ENCODE results near the gene MORC3.
"Not testable (repeated sequence)": the region's sequence is repeated elsewhere in the genome, so short reads cannot be mapped to it uniquely, and the experiment has no call there.

Gene MORC3

DNA sequence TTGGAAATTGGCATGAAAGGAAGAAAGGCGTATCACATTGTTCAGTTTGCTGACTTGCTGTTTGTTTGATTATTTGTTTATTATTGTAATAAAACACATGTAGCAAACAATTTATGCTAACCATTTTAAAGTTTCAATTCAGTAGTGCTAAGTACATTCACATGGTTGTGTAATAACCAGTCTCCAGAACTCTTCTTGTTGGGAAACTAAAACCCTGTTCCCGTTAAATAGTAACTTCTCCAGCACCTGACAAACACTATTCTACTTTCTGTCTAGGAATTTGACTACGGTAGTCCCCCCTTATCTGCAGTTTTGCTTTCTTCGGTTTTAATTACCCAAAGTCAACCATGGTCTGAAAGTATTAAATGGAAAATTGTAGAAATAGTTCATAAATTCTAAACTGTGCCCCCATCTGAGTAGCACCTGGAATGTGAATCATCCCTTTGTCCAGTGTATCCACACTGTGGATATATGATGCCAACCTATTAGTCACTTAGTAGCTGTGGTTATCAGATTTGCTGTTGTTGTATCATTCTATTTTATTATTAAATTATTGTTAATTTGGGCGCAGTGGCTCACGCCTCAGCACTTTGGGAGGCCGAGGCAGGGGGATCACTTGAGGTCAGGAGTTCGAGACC, 5.5 kb downstream of the MORC3 start:
- no peak for DNase-seq

DNA sequence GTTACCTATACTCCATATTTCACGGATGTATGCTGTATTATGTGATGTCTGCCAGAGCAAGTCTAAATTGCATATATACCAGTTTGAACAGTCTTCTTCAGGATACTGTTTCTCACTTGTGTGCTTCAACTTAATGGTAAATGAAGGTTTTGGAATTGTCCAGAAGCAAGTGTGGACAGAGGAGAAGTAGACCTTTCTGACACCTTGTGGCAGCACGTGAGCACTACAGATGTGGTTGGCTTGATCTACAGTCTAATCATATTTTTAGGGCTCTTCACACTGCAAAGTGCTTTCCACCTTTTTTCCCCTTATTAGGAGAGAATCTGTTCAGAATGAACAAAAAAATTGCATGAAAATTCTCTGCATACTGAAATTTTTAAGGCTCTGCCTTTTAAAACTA, 10.9 kb downstream of the MORC3 start:
- no peak for DNase-seq

DNA sequence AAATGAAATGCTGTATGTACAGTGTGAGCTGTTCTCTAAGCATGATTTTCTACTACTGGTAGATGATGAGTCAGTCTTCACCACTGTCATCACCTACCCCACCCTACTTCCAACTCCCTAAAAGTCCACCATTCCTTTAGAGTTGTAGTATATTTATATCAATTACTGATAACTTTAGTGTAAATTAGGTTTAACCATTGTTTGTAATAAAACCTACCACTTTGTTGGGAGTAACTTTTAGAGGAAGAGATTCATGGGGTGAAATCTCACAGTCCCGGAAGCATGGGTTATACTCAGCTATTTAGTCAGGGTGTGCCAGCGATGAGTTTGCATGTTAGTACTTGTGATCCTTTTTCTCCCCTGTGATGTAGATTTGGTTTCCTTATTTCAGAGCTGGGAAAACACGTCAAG, 17.1 kb downstream of the MORC3 start:
- no peak for DNase-seq

DNA sequence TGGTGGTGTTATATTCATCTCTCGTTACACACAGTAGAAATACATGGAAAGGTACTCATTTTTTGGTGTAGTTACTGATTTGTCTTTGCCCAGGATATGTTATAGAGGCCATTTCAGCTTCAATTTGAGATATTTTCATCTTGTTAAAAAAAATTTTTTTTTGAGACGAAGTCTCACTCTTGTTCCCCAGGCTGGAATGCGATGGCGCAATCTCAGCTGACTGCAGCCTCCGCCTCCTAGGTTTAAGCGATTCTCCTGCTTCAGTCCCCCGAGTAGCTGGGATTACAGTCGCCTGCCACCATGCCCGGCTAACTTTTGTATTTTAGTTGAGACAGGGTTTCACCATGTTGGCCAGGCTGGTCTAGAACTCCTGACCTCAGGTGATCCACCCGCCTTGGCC, 19.0 kb downstream of the MORC3 start:
- no peak for DNase-seq

DNA sequence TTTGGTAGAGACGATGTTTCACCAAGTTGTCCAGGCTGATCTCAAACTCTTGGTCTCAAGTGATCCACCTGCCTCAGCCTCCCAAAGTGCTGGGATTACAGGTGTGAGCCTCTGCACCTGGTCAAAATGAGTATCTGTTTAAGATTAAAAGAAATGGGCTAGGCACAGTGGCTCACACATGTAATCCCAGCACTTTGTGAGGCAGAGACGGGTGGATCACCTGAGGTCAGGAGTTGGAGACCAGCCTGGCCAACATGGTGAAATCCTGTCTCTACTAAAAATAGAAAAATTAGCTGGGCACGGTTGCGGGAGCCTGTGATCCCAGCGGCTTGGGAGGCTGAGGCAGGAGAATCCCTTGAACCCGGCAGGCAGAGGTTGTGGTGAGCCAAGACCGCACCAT, 22.6 kb downstream of the MORC3 start:
- not testable (repeated sequence) for DNase-seq

DNA sequence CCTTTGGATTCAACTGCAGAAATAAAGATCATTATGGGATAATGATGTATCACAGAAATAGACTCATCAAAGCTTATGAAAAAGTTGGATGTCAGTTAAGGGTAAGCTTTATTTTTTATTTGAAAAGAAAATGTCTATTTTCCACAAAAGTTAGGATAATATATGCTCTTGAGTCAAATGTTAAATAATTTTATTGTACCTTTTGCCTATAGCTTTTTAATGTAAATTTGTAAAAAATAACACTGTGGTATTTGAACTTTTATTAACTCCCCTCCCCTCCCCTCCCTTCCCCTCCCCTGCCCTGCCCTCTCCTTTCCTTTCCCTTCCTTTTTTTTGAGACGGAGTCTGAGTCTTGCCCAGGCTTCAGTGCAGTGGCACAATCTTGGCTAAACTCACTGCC, 24.9 kb downstream of the MORC3 start:
- DNase-seq: no peak

DNA sequence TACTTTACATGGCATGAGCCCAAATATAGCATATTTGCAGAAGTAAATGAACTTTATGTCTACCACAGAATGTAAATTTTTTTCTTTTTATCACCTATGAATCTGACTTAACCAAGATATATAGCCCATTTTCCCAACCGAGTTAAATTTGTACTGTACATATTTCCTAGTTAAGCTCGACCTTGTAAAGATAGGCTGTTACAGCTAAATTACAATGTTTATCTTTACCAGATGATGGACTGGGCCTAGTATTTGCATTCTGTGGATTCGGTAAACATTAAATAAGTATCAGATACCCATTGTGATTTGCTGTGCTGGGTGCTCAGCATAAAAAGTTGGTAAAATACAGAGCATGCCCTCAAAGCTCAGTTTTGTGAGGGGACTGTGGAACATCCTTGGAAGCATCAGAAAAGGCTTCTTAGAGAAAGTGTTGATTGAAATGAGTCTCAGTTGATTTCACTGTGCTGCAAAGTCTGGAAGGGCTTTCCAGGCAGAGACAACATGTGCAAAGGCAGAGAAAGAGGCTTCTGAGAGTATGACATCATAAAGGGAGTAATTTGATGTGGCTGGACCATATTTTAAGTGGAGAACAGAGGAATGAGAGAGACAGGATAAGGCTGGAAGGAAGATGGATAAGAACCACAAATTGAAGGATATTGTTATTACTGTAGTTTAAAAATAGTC, 27.4 kb downstream of the MORC3 start:
- no peak for DNase-seq

DNA sequence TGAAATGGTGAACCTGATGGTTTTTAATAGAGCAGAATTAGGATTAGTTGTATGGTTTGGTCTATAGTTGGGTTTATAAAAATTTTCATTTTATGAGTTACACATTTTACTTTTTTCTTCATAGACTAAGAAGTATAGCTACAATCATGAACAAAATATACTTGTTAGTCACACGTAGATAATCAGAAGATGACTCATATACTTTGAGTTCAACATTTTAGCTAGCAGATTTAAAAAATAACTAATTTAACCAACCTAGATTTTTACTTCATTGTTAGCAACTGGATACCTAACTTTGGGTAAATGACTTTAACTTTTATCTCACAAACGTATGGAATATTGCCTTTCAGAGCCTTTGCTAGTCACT, 27.9 kb downstream of the MORC3 start:
- DNase-seq: no peak

DNA sequence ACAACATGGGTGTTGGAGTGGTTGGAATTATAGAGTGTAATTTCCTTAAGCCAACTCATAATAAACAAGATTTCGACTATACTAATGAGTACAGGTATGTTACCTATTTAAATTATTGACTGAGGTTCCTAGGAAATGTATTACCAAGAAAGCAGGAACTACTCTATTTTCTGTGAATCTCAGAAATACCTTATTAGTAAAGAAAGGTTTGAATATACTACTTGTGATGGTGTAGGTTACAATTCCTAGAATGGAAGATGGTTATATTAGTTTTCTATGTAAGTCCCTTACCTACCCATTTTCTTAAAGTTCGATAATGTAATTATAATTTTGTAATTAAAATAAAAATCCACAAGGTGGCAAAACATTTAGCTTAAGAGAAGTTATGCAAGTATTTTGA, 29.3 kb downstream of the MORC3 start:
- DNase-seq: no peak

DNA sequence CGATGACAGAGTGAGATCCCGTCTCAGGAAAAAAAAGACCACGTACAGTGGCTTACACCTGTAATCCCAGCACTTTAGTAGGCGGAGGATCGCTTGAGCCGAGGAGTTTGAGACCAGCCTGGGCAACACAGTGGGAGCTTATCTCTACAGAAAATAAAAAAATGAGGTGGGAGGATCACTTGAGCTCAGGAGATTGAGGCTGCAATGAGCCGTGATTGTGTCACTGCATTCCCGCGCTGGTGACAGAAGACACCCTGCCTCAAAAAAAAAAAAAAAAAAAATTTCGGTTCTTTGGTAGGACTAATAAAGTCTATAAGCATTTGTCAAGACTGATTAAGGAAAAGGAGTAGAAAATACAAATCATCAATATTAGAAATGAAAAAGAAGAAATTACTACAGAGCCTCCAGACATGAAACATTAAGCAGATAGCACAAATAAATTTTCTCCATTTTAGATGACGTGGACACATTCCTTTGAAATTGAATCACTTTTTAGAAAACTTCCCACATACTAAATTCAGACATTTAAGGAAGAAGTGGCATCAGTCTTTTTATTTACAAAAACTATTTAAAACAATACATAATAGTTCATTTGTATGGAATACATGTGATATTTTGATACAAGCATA, 30.4 kb downstream of the MORC3 start:
- no peak for DNase-seq

DNA sequence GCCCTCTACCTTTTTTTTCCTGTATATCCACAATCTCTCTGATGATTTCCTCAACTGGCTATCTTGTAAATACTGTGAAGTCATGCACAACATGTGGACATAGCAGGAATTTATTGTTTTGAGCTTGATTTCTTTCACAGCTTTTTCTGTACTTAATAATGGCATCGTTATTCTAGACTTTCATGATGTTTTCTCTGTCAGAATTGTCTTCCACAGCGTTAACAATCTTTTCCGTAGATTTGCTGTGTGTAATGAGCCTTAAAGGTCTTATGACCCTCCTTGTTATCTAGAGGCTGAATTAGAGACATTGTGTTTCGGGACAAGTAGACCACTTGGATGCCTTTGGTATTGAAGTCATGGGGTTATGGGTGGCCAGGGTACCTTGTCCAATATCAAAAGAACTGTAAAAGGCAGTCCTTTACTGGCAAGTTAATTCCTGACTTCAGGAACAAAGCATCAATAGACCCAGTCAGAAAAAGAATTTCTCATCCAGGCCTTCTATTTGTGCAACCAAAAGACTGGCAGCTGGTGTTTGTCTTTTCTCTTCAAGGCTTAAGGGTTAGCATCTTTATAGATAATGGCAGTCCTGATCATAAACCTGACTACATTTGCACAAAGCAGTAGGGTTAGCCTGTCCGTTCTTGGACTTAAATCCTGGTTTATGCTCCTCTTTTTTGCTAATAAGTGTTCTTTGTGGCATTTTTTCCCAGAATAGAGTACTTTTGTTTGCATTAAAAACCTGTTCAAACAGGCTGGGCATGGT, 35.1 kb downstream of the MORC3 start:
- no peak for DNase-seq

DNA sequence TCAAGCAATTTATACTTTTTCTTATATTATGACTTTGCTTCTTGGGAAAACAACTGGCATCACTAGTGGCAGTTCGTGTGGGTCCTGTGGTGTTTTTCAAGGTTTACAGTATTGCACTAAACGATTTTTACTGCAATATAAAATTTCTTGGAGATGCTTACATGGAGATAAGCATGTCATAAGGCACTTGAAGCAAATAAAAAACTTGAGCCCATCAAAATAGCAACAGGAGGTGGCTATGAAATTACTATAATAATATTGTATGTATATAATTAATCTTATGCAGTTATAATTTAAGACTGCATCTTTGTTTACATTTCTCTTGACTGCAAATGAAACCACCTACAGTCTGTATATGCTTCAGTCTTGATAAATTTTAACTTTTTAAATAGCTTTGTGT, 35.9 kb downstream of the MORC3 start:
- DNase-seq: no peak

DNA sequence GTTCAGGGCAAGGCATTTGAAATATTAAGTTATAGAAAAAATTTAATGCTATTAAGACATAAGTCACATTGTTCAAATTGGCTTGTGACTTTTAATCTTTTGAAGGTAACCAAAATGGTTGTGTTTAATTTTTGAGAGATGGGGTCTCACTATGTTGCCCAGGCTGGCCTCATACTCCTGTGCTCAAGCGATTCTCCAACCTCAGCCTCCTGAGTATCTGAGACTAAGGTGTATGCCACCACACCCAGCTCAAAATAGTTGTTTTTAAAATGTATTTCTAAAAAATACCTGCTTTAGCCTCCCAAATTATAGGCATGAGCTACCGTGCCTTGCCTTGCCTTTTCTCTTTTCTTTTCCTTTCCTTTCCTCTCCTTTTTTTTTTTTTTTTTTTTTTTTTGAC, 39.2 kb downstream of the MORC3 start:
- DNase-seq: no peak

DNA sequence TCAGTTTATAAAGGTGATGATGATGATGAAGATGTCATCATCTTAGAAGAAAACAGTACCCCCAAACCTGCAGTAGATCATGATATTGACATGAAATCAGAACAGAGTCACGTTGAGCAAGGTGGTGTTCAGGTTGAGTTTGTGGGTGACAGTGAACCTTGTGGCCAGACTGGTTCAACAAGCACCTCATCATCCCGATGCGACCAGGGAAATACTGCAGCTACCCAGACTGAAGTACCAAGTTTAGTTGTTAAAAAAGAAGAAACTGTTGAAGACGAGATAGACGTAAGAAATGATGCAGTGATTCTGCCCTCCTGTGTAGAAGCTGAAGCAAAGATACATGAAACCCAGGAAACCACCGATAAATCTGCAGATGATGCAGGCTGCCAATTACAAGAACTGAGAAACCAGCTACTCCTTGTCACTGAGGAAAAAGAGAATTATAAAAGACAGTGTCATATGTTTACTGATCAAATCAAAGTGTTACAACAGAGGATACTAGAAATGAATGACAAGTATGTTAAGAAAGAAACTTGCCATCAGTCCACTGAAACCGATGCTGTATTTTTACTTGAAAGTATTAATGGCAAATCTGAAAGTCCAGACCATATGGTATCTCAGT, 49.2 kb downstream of the MORC3 start:
- DNase-seq: no peak

DNA sequence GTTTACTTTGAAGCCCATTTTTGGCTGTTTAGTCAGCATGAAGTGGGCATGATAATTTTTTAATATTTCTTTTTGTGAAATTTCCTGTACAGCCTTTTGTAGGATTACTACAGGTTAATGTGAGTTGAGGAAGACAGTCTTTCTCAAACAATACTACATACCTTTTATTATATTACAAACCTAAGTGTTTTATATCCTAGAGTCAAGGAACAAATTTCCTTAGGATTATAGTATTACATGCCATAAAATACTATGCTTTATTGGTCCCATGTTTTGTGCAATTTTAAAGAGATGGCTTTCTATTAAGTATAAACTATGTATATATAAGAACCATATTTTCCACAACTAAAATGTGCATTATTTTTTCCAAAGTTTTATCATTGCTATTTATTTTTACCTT, 56.0 kb downstream of the MORC3 start:
- DNase-seq: no peak

DNA sequence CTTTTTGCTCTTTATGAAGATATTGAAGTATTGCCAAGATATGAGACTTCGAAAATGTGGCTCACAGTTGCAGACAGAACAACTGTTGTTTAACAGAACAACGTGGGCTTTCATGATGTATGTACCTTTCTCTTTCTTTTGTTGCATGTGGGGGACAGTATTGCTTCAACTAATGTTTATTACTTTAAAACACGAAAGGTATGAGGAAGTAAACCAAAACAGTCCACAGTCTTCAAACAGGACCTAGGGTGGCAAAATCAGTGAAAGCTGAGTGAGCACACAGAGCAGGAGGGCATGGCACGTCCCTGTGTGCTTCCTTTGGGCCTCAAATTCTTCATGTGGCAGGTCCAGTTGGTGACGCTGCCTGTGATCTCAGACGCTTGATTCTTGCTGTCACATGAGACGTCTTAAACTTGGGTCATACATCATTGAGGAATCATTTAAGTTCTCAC, 57.4 kb downstream of the MORC3 start:
- DNase-seq: no peak

DNA sequence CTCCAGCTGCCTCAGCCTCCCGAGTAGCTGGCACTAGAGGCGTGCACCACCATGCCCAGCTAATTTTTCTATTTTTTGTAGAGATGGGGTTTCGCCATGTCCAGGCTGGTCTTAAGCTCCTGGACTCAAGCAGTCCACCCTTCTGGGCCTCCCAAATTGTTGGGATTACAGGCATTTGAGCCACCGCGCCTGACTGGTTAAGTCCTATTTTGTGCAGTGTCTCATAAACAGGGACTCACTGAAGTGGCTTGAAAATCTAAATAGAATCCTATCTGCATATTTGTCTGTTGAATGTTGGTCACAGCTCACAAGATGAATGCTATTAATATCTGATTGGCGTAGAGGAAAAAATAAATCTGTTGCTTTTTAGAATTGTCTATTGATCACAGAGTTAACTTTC, 59.3 kb downstream of the MORC3 start:
- DNase-seq: no peak

DNA sequence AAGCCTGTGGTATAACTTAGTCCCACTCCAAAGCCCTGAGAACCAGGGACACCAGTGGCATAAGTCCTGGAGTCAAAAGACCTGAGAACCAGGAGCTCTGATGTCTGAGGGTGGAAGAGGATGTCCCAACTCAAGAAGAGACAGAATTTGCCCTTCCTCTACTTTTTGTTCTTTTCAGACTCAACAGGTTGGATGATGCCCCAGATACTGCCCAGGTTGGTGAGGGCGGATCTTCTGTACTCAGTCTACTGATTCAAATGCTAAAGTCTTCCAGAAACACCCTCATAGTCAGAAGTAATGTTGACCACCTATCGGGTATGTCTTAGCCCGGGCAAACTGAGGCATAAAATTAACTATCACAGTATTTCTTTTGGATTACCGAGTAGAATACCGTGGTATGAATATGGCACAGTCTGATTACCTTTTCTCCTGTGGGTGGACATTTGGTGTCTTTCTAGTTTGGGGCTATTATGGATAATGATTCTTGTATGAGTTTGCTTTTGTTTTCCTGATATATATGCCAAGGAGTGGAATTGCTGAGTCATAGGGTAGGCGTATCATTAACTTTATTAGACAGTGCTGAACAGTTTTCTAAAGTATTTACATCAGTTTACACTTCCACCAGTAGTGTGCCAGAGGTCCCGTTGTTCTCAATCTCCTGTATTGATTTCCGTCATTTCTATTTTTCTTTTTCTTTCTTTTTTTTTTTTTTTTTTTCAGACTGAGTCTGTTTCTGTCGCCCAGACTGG, 62.0 kb downstream of the MORC3 start:
- no peak for DNase-seq

DNA sequence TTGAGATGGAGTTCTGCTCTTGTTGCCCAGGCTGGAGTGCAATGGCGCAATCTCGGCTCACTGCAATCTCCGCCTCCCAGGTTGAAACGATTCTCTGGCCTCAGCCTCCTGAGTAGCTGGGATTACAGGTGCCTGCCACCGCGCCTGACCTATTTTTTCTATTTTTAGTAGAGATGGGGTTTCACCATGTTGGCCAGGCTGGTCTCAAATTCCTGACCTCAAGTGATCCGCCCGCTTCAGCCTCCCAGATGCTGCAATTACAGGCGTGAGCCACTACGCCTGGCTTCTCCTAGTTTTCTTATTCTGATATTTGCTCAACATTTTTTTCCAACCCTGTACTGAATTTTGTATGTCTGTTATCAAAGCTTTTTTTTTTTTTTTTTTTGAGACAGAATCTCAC, 62.7 kb downstream of the MORC3 start:
- DNase-seq: not testable (repeated sequence)

DNA sequence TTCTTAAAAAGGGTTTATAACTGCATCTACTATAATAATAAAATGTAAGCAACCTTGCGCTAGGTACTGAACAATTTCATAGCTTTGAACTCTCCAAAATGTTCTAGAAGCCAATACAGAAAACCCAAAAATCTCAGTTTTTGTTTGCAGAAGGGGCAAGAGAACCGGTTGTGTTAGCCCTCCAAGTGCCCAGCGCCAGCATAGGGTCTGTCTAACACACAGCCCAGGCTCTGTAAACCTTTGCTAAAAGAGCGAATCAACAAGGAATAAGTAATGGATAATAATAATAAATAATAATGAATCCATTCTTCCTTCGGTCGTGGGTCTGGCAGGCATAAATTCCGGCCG, 64.9 kb downstream of the MORC3 start:
- DNase-seq: no peak

DNA sequence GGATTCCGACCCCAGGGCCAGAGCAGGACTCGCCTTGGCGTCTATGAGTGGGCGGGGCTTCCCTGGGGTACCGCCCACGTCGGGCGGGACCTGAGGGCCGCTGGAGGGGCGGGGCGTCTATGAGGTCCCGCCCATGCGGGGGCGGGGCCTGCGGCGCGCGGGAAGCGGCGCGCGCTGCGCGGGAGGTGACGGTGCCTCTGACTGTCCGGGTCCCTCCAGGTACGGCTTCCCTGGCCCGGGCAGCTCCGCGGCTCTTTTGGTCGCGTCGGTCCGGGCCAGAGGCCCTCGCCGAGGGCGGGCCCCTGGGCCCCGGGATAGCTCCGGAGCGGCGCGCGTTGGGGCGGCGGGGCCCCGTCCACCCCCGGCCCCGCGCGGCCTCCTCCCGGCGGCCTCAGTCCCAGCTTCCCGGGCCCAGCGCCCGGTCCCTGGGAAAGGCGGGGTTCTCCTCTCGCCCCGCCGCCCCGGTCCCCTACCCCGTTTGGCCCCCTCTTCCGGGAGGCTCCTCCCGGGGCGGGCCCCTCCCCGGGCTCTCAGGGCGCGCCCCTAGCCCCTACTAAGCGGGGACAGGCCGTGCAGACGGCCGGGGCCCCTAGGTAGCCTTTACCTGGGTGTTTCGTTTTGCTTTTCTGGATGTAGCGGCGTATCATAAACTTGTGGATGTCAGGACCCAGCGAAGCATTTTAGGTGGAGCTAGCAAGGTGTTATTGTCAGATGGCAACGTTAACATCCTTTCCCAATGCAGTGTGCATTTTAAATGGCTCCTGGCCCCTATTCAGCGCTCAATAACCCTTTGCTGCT, 65.4 kb downstream of the MORC3 start, which contains the start of gene CHAF1B:
Gene CHAF1B (plus strand): TSS at position 160 of the 798 bp plus-strand sequence. CDS start 745 bp downstream, outside the sequence.
- DNase-seq: peak; percentile 90

Measured in activated CD4-positive, CD25-positive, alpha-beta regulatory T cell treated with anti-CD3 and anti-CD28 coated beads, Interleukin-2, amount 50 U/mL, for 72 hours (primary cell).